Motor neuron (in vitro differentiated cells): ENCODE measurements around the gene SDHAF3. TPM values are rescaled to one million over a fixed set of nuclear protein-coding genes. Genes with fewer than 3 reads are reported as not detected.
"Not testable (repeated sequence)": the region's sequence is repeated elsewhere in the genome, so short reads cannot be mapped to it uniquely, and the experiment has no call there.

ENCODE experiments used
- ATAC-seq, 8 experiments: fragments of 200-7000 bp; cut with Tn5 transposase; replicated peaks in 6 of 8; 2 replicates each; pipeline ENCODE4 v1.8.0; 2021; ENCODE audit warnings: mild to moderate bottlenecking in 8 of 8, moderate library complexity in 8 of 8
- H3K27ac ChIP-seq, 2 donors: fragments of 250-450 bp; sonication (Bioruptor Pico); 2 replicates each; pipeline ENCODE4 v1.9.0; 2021; ENCODE audit warnings: antibody characterized with exemption in 2 of 2, mild to moderate bottlenecking in 2 of 2, moderate library complexity in 1 of 2
- H3K4me1 ChIP-seq, 2 donors: fragments of 250-450 bp; sonication (Bioruptor Pico); replicated peaks in 1 of 2; 2 replicates each; pipeline ENCODE4 v1.6.1; 2021; ENCODE audit warnings: antibody characterized with exemption in 2 of 2, mild to moderate bottlenecking in 2 of 2, moderate library complexity in 1 of 2
- H3K4me3 ChIP-seq, 5 donors: fragments of 250-450 bp; sonication (Bioruptor Pico); 2 replicates each; pipeline ENCODE4 v1.9.0; 2021; ENCODE audit warnings: antibody characterized with exemption in 5 of 5, mild to moderate bottlenecking in 5 of 5, moderate library complexity in 4 of 5
- WGBS, 10 experiments: fragments of 450-650 bp; shearing (Covaris generic); methylation state at CpG; one replicate each; pipeline ENCODE4 v1.0.0; 2022; 5-methylcytosine and 5-hydroxymethylcytosine counted together
- in situ Hi-C, 9 experiments: fragments of 400-800 bp; cut with MboI; loops; one replicate each; pipeline ENCODE4 v1.15.0; 2021; ENCODE audit warnings: low sequenced_read_pairs in 9 of 9, low pct_unique_long_range_greater_than_20kb in 2 of 9; ENCODE audit not compliant: unreplicated experiment in 9 of 9
- total RNA-seq, 8 experiments: library from RNA; unstranded; fragments of 300-600 nt; gene quantifications; 2 replicates each; pipeline versions ENCODE4 v1.2.3 to v1.2.4, GENCODE V29; 2022

SDHAF3 gene
- total RNA-seq: 10 to 100 TPM; 14.2 to 48.7 (median 28.8) TPM

- WGBS, 10 experiments: 0 to 2% (median 0%) methylated on average over 2 to 22 of the region's 59 CpGs; no CpG with 5 or more reads in 1 of the 10 experiments
- Histone ChIP-seq H3K4me1 (peaks cover 6 to 10% of the 10 kb centered on the region in 2 donors), H3K27ac (peak within 1 kb of the TSS; percentile 83 to 93), H3K4me3 (peak within 1 kb of the TSS; percentile 58 to 79 (median 68))
- in situ Hi-C loops: loop anchor here in 5 of 9 experiments (25.0 kb wide), 1 partner anchor 720 kb away; no protein-coding TSS in a partner anchor
- ATAC-seq: peak; percentile 96 to 99 (median 97)
Measured at GRCh38 chr7:97117372-97118188, at the start of gene SDHAF3. Gene SDHAF3 (plus strand): TSS chr7:97117698. CDS start chr7:97117724, 26 bp downstream.

DNA sequence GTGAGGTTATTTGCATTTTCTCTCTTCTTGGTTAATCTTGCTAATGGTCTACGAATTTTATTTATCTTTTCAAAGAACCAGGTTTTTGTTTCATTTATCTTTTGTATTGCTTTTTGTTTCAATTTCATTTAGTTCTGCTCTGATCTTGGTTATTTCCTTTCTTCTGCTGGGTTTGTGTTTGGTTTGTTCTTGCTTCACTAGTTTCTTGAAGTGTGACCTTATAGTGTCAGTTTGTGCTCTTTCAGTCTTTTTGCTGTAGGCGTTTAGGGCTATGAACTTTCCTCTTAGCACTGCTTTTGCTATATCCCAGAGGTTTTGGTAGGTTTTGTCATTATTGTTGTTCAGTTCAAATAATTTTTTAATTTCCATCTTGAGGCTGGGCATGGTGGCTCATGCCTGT lies 45.5 kb upstream of the SDHAF3 start:
- not testable (repeated sequence) for ATAC-seq, H3K27ac ChIP-seq, H3K4me1 ChIP-seq, H3K4me3 ChIP-seq
- in situ Hi-C loops: loop anchor here in 1 of 9 experiments (25.0 kb wide), 1 partner anchor 1160 kb away; no protein-coding TSS in a partner anchor
- WGBS, 10 experiments: 0 to 71% (median 38%) methylated on average over 1 to 2 of the region's 2 CpGs; no CpG with 5 or more reads in 1 of the 10 experiments

- in situ Hi-C loops: no loop called here
- peak in 3 of 8 experiments; percentile 70 to 72 (median 71) for ATAC-seq
- H3K27ac ChIP-seq: no peak overlapping the region
- no peaks in the 10 kb centered on the region for H3K4me1 ChIP-seq
- H3K4me3 ChIP-seq: no peak overlapping the region
- 49 to 60% methylated on average over 1 to 3 of the region's 7 CpGs; no CpG with 5 or more reads in 8 of the 10 experiments for WGBS, 10 experiments
Measured at GRCh38 chr7:97075928-97076327, 41.6 kb upstream of the SDHAF3 start.

GRCh38 chr7:97078023-97078969 lies 39.2 kb upstream of the SDHAF3 start:
- Histone ChIP-seq H3K4me3 (no peak overlapping the region), H3K27ac (no peak overlapping the region), H3K4me1 (no peaks in the 10 kb centered on the region)
- in situ Hi-C loops: no loop called here
- ATAC-seq: peak in 2 of 8 experiments; percentile 13 to 60
- 14 to 91% (median 22%) methylated on average over 1 to 9 of the region's 9 CpGs; no CpG with 5 or more reads in 3 of the 10 experiments for WGBS, 10 experiments

- in situ Hi-C loops: no loop called here
- H3K4me3 ChIP-seq: no peak overlapping the region
- WGBS, 10 experiments: 25 to 100% (median 87%) methylated on average over 1 to 4 of the region's 4 CpGs; no CpG with 5 or more reads in 3 of the 10 experiments
- no peak for ATAC-seq
- no peaks in the 10 kb centered on the region for H3K4me1 ChIP-seq
- no peak overlapping the region for H3K27ac ChIP-seq
Measured at GRCh38 chr7:97079300-97079699, 38.2 kb upstream of the SDHAF3 start.

GRCh38 chr7:97081521-97082300 lies 35.8 kb upstream of the SDHAF3 start:
- in situ Hi-C loops: no loop called here
- Histone ChIP-seq H3K27ac (no peak overlapping the region), H3K4me1 (no peaks in the 10 kb centered on the region), H3K4me3 (no peak overlapping the region)
- WGBS, 10 experiments: 0 to 100% (median 59%) methylated on average over 1 to 3 of the region's 3 CpGs
- no peak for ATAC-seq

DNA sequence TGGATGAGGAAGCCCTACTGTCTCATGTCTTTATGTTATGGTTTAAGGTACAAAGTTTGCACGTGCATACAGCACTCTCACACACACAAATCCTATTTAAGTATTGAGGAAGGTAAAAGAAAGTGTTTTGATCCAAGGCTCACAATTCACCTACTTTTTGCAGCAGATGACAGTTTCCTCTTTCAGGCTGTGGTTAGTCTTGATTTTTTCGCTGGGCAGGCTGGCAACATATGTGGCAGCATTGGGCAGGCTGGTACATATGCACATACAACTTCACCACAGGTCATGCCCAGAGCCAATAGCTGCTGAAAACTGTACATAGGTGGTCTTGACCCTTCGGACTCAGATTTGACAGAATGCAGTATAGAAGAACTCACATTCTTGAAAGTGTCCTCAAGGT lies 29.1 kb upstream of the SDHAF3 start:
- no peak overlapping the region for H3K27ac ChIP-seq
- WGBS, 10 experiments: 0 to 100% (median 75%) methylated on average over 1 to 3 of the region's 3 CpGs; no CpG with 5 or more reads in 3 of the 10 experiments
- no peak for ATAC-seq
- no peaks in the 10 kb centered on the region for H3K4me1 ChIP-seq
- in situ Hi-C loops: no loop called here
- H3K4me3 ChIP-seq: no peak overlapping the region

GRCh38 chr7:97089771-97090170 lies 27.7 kb upstream of the SDHAF3 start:
- in situ Hi-C loops: no loop called here
- ATAC-seq: no peak
- H3K27ac ChIP-seq: no peak overlapping the region
- WGBS, 10 experiments: 15 to 91% (median 73%) methylated on average over 2 to 6 of the region's 6 CpGs; no CpG with 5 or more reads in 3 of the 10 experiments
- peaks cover 0 to 4% of the 10 kb centered on the region in 2 donors for H3K4me1 ChIP-seq
- H3K4me3 ChIP-seq: no peak overlapping the region

DNA sequence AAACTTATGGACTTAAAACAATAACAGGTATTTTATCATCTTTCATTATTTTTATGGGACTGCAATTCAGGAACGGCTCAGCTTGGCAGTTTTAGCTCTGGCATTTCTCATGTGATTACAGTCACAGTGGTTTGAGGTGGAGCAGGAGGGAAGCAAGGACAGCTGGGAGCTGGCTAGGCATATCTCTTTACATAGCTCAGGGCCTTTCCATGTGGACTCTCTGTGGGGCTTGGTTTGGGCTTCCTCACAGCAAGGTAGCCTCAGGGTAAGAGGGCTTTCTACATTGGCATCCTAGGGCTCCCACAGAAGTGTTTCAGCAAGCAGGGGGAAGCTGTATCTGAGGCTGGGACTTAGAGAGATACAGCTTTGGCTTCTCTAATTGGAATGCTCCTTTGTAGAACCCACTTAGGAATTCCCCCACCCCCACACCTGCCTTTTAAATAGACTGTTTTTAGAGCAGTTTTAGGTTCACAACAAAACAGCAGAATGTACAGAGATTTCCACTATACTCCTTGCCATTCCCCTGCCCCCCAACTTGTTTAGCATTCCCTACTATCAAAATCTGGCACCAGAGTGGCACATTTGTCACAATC lies 26.6 kb upstream of the SDHAF3 start:
- Histone ChIP-seq H3K4me3 (no peak overlapping the region), H3K4me1 (peaks cover 0 to 4% of the 10 kb centered on the region in 2 donors), H3K27ac (no peak overlapping the region)
- in situ Hi-C loops: no loop called here
- WGBS, 10 experiments: 0 to 86% (median 82%) methylated on average over 1 of the region's 1 CpG; no CpG with 5 or more reads in 4 of the 10 experiments
- peak in 2 of 8 experiments; percentile 34 for ATAC-seq

DNA sequence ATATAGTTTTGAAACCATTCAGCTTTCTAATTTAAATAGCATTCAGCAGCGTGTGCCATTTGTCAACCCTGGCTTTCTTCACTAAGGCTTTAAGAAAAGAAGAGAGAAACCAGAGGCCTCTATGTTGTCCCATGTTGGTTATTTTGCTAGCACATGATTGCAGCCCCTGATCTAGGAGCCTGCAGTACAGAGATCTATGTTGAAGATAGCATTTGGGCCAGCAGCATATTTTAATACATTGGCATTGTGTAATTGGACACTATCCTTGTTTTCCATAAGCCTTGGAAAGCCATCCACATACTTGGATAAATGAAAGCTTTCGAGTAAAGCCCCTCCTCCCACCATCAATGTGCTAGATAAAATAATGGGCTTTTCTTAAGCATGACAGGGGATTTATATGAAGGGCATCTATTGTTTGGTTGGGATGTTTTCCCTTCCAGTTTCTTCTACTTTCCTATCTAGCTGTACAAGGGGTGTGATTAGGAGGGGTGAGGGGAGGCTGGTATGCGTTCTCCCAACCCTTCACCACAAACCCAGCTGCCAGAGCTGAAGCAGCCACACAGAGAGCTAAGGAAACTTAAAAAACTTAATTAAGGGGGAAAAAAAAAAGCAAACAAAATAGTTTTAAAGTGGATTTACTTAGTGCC lies 23.1 kb upstream of the SDHAF3 start:
- WGBS, 10 experiments: 0 to 75% (median 28%) methylated on average over 1 to 3 of the region's 3 CpGs; no CpG with 5 or more reads in 2 of the 10 experiments
- no peak overlapping the region for H3K27ac ChIP-seq
- H3K4me1 ChIP-seq: peaks cover 0 to 4% of the 10 kb centered on the region in 2 donors
- in situ Hi-C loops: no loop called here
- no peak overlapping the region for H3K4me3 ChIP-seq
- ATAC-seq: peak in 5 of 8 experiments; percentile 39 to 77 (median 50)

GRCh38 chr7:97096037-97096436 lies 21.5 kb upstream of the SDHAF3 start:
- Histone ChIP-seq H3K27ac (no peak overlapping the region), H3K4me3 (no peak overlapping the region), H3K4me1 (peaks cover 0 to 4% of the 10 kb centered on the region in 2 donors)
- in situ Hi-C loops: no loop called here
- ATAC-seq: no peak
- 13 to 100% (median 85%) methylated on average over 1 to 2 of the region's 2 CpGs; no CpG with 5 or more reads in 2 of the 10 experiments for WGBS, 10 experiments
